Measurements from ENCODE around the gene AGTR2. TPM values are rescaled to one million over a fixed set of nuclear protein-coding genes. Genes with fewer than 3 reads are reported as not detected.

Gene AGTR2
- total and polyA plus RNA-seq, 9 of the 15 experiments (the other 6 are each of a cell fraction or from before 2014, with no cell fraction given): not detected

- FAIRE-seq (no peak), ATAC-seq (no peak), DNase-seq (ENCODE audit: extremely low read depth in 1 of 4, low spot score in 3 of 4) (no peak)
- H2AFZ ChIP-seq (ENCODE audit: low read depth, low read length): no peak overlapping the region
- no peak overlapping the region for H3K4me3 ChIP-seq
- ChIA-PET CTCF (ENCODE audit: low intra/inter-chr PET ratio) (no interaction called here), POLR2A (no interaction called here)
- H3K9ac ChIP-seq (ENCODE audit: insufficient read depth in 1 of 2, low read depth in 2 of 2, low read length in 2 of 2): no peak overlapping the region
- in situ Hi-C loops (cut with MboI) (no loop called here), intact Hi-C loops (cut with micrococcal nuclease) (no loop called here)
- no TSS peak for BruUV-seq (replicated peaks)
- H3K79me2 ChIP-seq (ENCODE audit: control insufficient read depth, insufficient read depth, low read length): no peaks in the 10 kb centered on the region
- H3K9me3 ChIP-seq (replicated peaks; ENCODE audit: control insufficient read depth, insufficient read depth, low read depth, low read length): no peaks in the 10 kb centered on the region
- H3K27ac ChIP-seq (ENCODE audit: extremely low read depth, low read depth, low read length): no peak overlapping the region
- H3K36me3 ChIP-seq (ENCODE audit: control insufficient read depth, insufficient read depth, low read length): no peaks in the 10 kb centered on the region
- no peaks in the 10 kb centered on the region for H3K27me3 ChIP-seq (ENCODE audit: control insufficient read depth in 2 of 2, insufficient read depth in 2 of 2, low read length in 2 of 2)
- no peaks in the 10 kb centered on the region for H3K9me1 ChIP-seq (ENCODE audit: control insufficient read depth, insufficient read depth, low read length)
- TF ChIP-seq DEAF1 (CRISPR knock-in tag; IDR thresholded peaks at IDR 0.05): no peak
- no peak for TF ChIP-seq SMARCA5 (IDR thresholded peaks at IDR 0.05)
- TF ChIP-seq NFATC3 (IDR thresholded peaks at IDR 0.05): no peak
- no peak for TF ChIP-seq VEZF1 (CRISPR knock-in tag; IDR thresholded peaks at IDR 0.05)
- TF ChIP-seq ZNF707 (CRISPR knock-in tag; conservative IDR thresholded peaks at IDR 0.05): no peak
- TF ChIP-seq KAT7 (CRISPR knock-in tag; IDR thresholded peaks at IDR 0.05; ENCODE audit: borderline replicate concordance): no peak
- no peak for TF ChIP-seq NFIC (IDR thresholded peaks at IDR 0.05)
- no peak for TF ChIP-seq ZKSCAN1 (IDR thresholded peaks at IDR 0.05; ENCODE audit: low read depth, low read length)
- TF ChIP-seq FUS (optimal IDR thresholded peaks at IDR 0.05; ENCODE audit: low read depth, low read length): no peak
- no peak for TF ChIP-seq ZNF224 (CRISPR knock-in tag; IDR thresholded peaks at IDR 0.05)
- H4K20me1 ChIP-seq (replicated peaks; ENCODE audit: control insufficient read depth, insufficient read depth, low read length): no peaks in the 10 kb centered on the region
- H3K4me1 ChIP-seq (replicated peaks in 1 of 2; ENCODE audit: control insufficient read depth in 2 of 2, insufficient read depth in 2 of 2, low read length in 2 of 2): no peaks in the 10 kb centered on the region
- no peak overlapping the region for H3K4me2 ChIP-seq (ENCODE audit: insufficient read depth, low read length)
Observed at GRCh38 chrX:116194649-116195048, 24.1 kb downstream of the AGTR2 start.

All from K562 (cell line).